K562 (cell line): ENCODE measurements around the gene PMP22. TPM values are rescaled to one million over a fixed set of nuclear protein-coding genes. Genes with fewer than 3 reads are reported as not detected.

Experiments used
- ATAC-seq: fragments of 200-7000 bp; cut with Tn5 transposase; 3 replicates; pipeline ENCODE4 v1.9.1; 2020; ENCODE audit warnings: moderate library complexity
- BruUV-seq: library from RNA; stranded (reverse); fragments of 400-500 nt; replicated peaks from 2 replicates; lab custom pipeline; 2021; lab: Mats Ljungman, UMichigan
- CTCF ChIA-PET: fragments of 300-600 bp; formaldehyde crosslinking; extraction: SDS; loops from one replicate; lab custom pipeline; 2021; ENCODE audit warnings: low intra/inter-chr PET ratio; lab: Yijun Ruan, JAX
- POLR2A ChIA-PET: fragments of 300-600, 350-650 bp; sonication (Branson Sonifier 250); formaldehyde crosslinking; extraction: SDS; loops from one replicate; lab custom pipeline; 2021; ENCODE audit warnings: antibody characterized with exemption, inconsistent platforms; lab: Yijun Ruan, JAX
- DNase-seq, 4 experiments: peaks; one replicate each; pipeline versions ENCODE4 v3.0.0 to v3.0.0-alpha.2; 2011 to 2018; ENCODE audit warnings: low spot score in 3 of 4, mixed read lengths in 3 of 4; ENCODE audit errors: extremely low read depth in 1 of 4
- FAIRE-seq: peaks from 2 replicates; lab custom pipeline; 2011; peaks lifted over from hg19 to GRCh38; lab: Jason Lieb, UNC
- H2AFZ ChIP-seq: 2 replicates; pipeline ENCODE4 v1.6.0; 2011; ENCODE audit warnings: low read depth, low read length, control low read depth, inconsistent platforms
- H3K27ac ChIP-seq: fragments of 200-600 bp; 3 replicates; pipeline ENCODE4 v1.8.0; 2011; ENCODE audit warnings: low read depth, mild to moderate bottlenecking, control low read depth, inconsistent platforms, low read length, moderate library complexity, mixed read lengths; ENCODE audit errors: extremely low read depth
- H3K27me3 ChIP-seq, 2 experiments: fragments of 300-600 bp in 1 of 2; 2 replicates in 1 of 2; 3 replicates in 1 of 2; pipeline versions ENCODE4 v1.6.0 to v1.8.0; 2011; ENCODE audit warnings: inconsistent platforms in 2 of 2, low read length in 2 of 2, mild to moderate bottlenecking in 1 of 2, mixed read lengths in 1 of 2, moderate library complexity in 1 of 2; ENCODE audit not compliant: control insufficient read depth in 2 of 2, insufficient read depth in 2 of 2
- H3K36me3 ChIP-seq: fragments of 300-600 bp; 3 replicates; pipeline ENCODE4 v1.8.0; 2011; ENCODE audit warnings: mild to moderate bottlenecking, low read length, inconsistent platforms; ENCODE audit not compliant: control insufficient read depth, insufficient read depth
- H3K4me1 ChIP-seq, 2 experiments: fragments of 200-600 bp in 1 of 2; replicated peaks in 1 of 2; 2 replicates in 1 of 2; 3 replicates in 1 of 2; pipeline versions ENCODE4 v1.5.1 to v1.8.0; 2011; ENCODE audit warnings: inconsistent platforms in 2 of 2, low read length in 2 of 2, mild to moderate bottlenecking in 1 of 2, mixed read lengths in 1 of 2, moderate library complexity in 1 of 2; ENCODE audit not compliant: control insufficient read depth in 2 of 2, insufficient read depth in 2 of 2
- H3K4me2 ChIP-seq: 2 replicates; pipeline ENCODE4 v1.6.1; 2011; ENCODE audit warnings: low read length, control low read depth, inconsistent platforms, mixed read lengths; ENCODE audit not compliant: insufficient read depth
- H3K4me3 ChIP-seq: fragments of 200-600 bp; sonication (generic), shearing (Covaris generic); 2 replicates; pipeline ENCODE4 v1.5.1; 2016; ENCODE audit warnings: control low read depth, inconsistent platforms
- H3K79me2 ChIP-seq: fragments of 200-600 bp; 3 replicates; pipeline ENCODE4 v1.8.0; 2011; ENCODE audit warnings: low read length, inconsistent platforms; ENCODE audit not compliant: control insufficient read depth, insufficient read depth
- H3K9ac ChIP-seq, 2 experiments: 2 replicates each; pipeline versions ENCODE4 v1.6.0 to v1.6.1; 2011; ENCODE audit warnings: low read depth in 2 of 2, low read length in 2 of 2, control low read depth in 1 of 2, inconsistent platforms in 1 of 2, mild to moderate bottlenecking in 1 of 2, mixed read lengths in 1 of 2; ENCODE audit not compliant: insufficient read depth in 1 of 2
- H3K9me1 ChIP-seq: one replicate; pipeline ENCODE4 v1.6.0; 2011; ENCODE audit warnings: inconsistent platforms, mild to moderate bottlenecking, low read length, moderate library complexity; ENCODE audit not compliant: control insufficient read depth, insufficient read depth
- H3K9me3 ChIP-seq: replicated peaks from 2 replicates; pipeline ENCODE4 v1.5.1; 2011; ENCODE audit warnings: low read depth, low read length, inconsistent platforms; ENCODE audit not compliant: control insufficient read depth, insufficient read depth
- H4K20me1 ChIP-seq: replicated peaks from 2 replicates; pipeline ENCODE4 v1.6.1; 2011; ENCODE audit warnings: low read length, inconsistent platforms, mixed read lengths; ENCODE audit not compliant: control insufficient read depth, insufficient read depth
- HDAC6 ChIP-seq: IDR thresholded peaks from 2 replicates; pipeline ENCODE4 v1.6.1; 2012; ENCODE audit warnings: low read depth, mild to moderate bottlenecking, control low read depth, inconsistent platforms, low read length, moderate library complexity
- KDM5B ChIP-seq: fragments of 200-600 bp; sonication (generic); IDR thresholded peaks from 2 replicates; pipeline ENCODE4 v1.6.1; 2012; ENCODE audit warnings: low read depth, mild to moderate bottlenecking, moderate library complexity, low read length, control low read depth, inconsistent platforms; ENCODE audit not compliant: insufficient replicate concordance
- MAZ ChIP-seq, 2 experiments: fragments of 450-650 bp in 1 of 2; sonication (generic) in 1 of 2; formaldehyde crosslinking; IDR thresholded peaks in 1 of 2; conservative IDR thresholded peaks in 1 of 2; 2 replicates each; pipeline versions ENCODE4 v1.4.0 to v1.5.0; 2020; ENCODE audit warnings: mild to moderate bottlenecking in 1 of 2, missing genetic modification reagents in 1 of 2
- NFYB ChIP-seq: IDR thresholded peaks from 2 replicates; pipeline ENCODE4 v1.6.1; 2011; ENCODE audit warnings: mild to moderate bottlenecking, moderate library complexity; ENCODE audit not compliant: insufficient read length; ENCODE audit errors: extremely low read depth
- PHF8 ChIP-seq: fragments of 200-600 bp; sonication (generic); IDR thresholded peaks from 2 replicates; pipeline ENCODE4 v1.6.1; 2012; ENCODE audit warnings: mixed run types, mild to moderate bottlenecking, inconsistent platforms, low read length, moderate library complexity, borderline replicate concordance
- POLR3A ChIP-seq: IDR thresholded peaks from 2 replicates; pipeline ENCODE4 v1.6.1; 2011; ENCODE audit warnings: borderline replicate concordance, mild to moderate bottlenecking, moderate library complexity; ENCODE audit not compliant: insufficient read length, insufficient read depth; ENCODE audit errors: extremely low read depth
- TFAP4 ChIP-seq: sonication (generic); formaldehyde crosslinking; IDR thresholded peaks from 2 replicates; pipeline ENCODE4 v1.8.0; 2022; ENCODE audit warnings: missing genetic modification reagents, mild to moderate bottlenecking, moderate library complexity, borderline replicate concordance
- YY1 ChIP-seq, 3 experiments: IDR thresholded peaks; 2 replicates each; pipeline ENCODE4 v1.6.1; 2011; ENCODE audit warnings: low read length in 2 of 3, mild to moderate bottlenecking in 2 of 3, moderate library complexity in 2 of 3, borderline replicate concordance in 1 of 3, control low read depth in 1 of 3, low read depth in 1 of 3; ENCODE audit not compliant: insufficient read depth in 3 of 3, insufficient replicate concordance in 2 of 3, control insufficient read depth in 1 of 3, insufficient read length in 1 of 3; ENCODE audit errors: extremely low read depth in 1 of 3
- ZNF449 ChIP-seq: fragments of 250-450 bp; sonication (Bioruptor Pico); IDR thresholded peaks from 2 replicates; pipeline ENCODE4 v1.8.0; 2022; ENCODE audit warnings: moderate library complexity, mild to moderate bottlenecking, inconsistent platforms
- ZNF644 ChIP-seq: fragments of 200-800 bp; sonication (Bioruptor generic); IDR thresholded peaks from 2 replicates; pipeline ENCODE4 v1.6.1; 2016; ENCODE audit warnings: low read depth, missing genetic modification characterization, missing compliant biosample characterization
- WGBS: fragments of 100-300 bp; shearing (Covaris generic); methylation state at CpG from one replicate; pipeline ENCODE4 v1.1.6; 2016; ENCODE audit warnings: low coverage, mixed read lengths; ENCODE audit not compliant: insufficient coverage; ENCODE audit errors: missing lambda C conversion rate; 5-methylcytosine and 5-hydroxymethylcytosine counted together
- in situ Hi-C: fragments of 300-500 bp; cut with MboI; formaldehyde crosslinking; loops from 4 replicates; pipeline ENCODE4 v1.15.0; 2018; ENCODE audit warnings: inconsistent platforms, mixed read lengths
- intact Hi-C: fragments of 100-400 bp; cut with micrococcal nuclease; formaldehyde crosslinking; loops from 2 replicates; pipeline ENCODE4 v1.14.2; 2022
- polyA plus RNA-seq, 8 experiments: library from polyadenylated mRNA; depleted of rRNA in 4 of 8; stranded (reverse) in 5 of 8; unstranded in 3 of 8; fragments of >200 nt; fragmentation: Nextera tagmentation in 2 of 8; fragmentation: Illumina TruSeq in 1 of 8; extraction: Ambion mirVana in 2 of 8; extraction: Trizol in 1 of 8; gene quantifications; 2 replicates each; pipeline versions ENCODE4 v1.2.1 to v1.2.3, GENCODE V29; 2011 to 2014; ENCODE audit warnings: inconsistent platforms in 1 of 8, missing spikeins in 1 of 8
- total RNA-seq, 7 experiments: library from RNA; depleted of rRNA in 6 of 7; stranded (reverse); fragments of >200 nt in 6 of 7; fragmentation: Illumina TruSeq in 2 of 7; extraction: Trizol in 2 of 7; gene quantifications; 2 replicates each; pipeline versions ENCODE4 v1.2.1 to v1.2.3, GENCODE V29; 2011 to 2021; ENCODE audit warnings: low replicate concordance in 1 of 7

Gene PMP22
- total and polyA plus RNA-seq, 9 of the 15 experiments (the other 6 are each of a cell fraction or from before 2014, with no cell fraction given) = 12.6 to 62.3 (median 25.8) TPM

GRCh38 chr17:15262291-15263205 lies 2.6 kb downstream of the PMP22 start:
- FAIRE-seq (peak; percentile 19), DNase-seq (peak; percentile 79 to 86 (median 82)), ATAC-seq (peak; percentile 86)
- WGBS = 6% methylated on average over 30 of the region's 60 CpGs
- Histone ChIP-seq H3K9me3 (no peaks in the 10 kb centered on the region), H3K27ac (no peak overlapping the region), H3K36me3 (peaks cover 14% of the 10 kb centered on the region; the same call in 2 of the 3 replicates), H3K4me1 (peaks cover 22 to 35% of the 10 kb centered on the region in 2 experiments), H3K9me1 (no peaks in the 10 kb centered on the region), H3K9ac (peak overlapping the region; percentile 46 to 78), H3K4me3 (peak overlapping the region; percentile 56), H3K27me3 (peaks cover 0 to 26% of the 10 kb centered on the region in 2 experiments; a peak in 2 of 5 replicates), H4K20me1 (no peaks in the 10 kb centered on the region), H2AFZ (peak overlapping the region; percentile 95), H3K4me2 (peak overlapping the region; percentile 88), H3K79me2 (peaks cover 4% of the 10 kb centered on the region; the same call in 2 of the 3 replicates)
- intact Hi-C loops = no loop called here
- in situ Hi-C loops = loop anchor here (25.0 kb wide), 1 partner anchor 700 kb away; no protein-coding TSS in a partner anchor
- ChIA-PET CTCF (no interaction called here), POLR2A (interaction anchor here (0.6 to 1.1 kb wide), 3 partner anchors 9 to 1048 kb away, joined by 3 read pairs; no protein-coding TSS in a partner anchor)
- no TSS peak for BruUV-seq
- no peak for TF ChIP-seq YY1 (IDR thresholded peaks at IDR 0.05; ENCODE audit: borderline replicate concordance in 1 of 3, control insufficient read depth in 1 of 3, extremely low read depth in 1 of 3, insufficient read depth in 3 of 3, insufficient read length in 1 of 3, insufficient replicate concordance in 2 of 3, low read depth in 1 of 3, low read length in 2 of 3)
- no peak for TF ChIP-seq ZNF644 (tag)
- no peak for TF ChIP-seq POLR3A
- peak; percentile 44 for TF ChIP-seq KDM5B
- TF ChIP-seq ZNF449 = no peak
- 0 out of 2 replicates have a peak, but pooled peaks have one; percentile 70 for TF ChIP-seq HDAC6
- TF ChIP-seq NFYB = no peak
- peak; percentile 31; the same call in 1 of the 2 replicates for TF ChIP-seq PHF8
- peak; percentile 61 to 68; a peak in 2 of 4 replicates for TF ChIP-seq MAZ (CRISPR knock-in tag; conservative IDR thresholded peaks at IDR 0.05 in 1 of 2, IDR thresholded peaks at IDR 0.05 in 1 of 2)
- TF ChIP-seq TFAP4 (CRISPR knock-in tag) = peak; percentile 75; the same call in 1 of the 2 replicates
